OCI-LY7 (cell line): Measurements from ENCODE around the gene SHTN1. TPM values are rescaled to one million over a fixed set of nuclear protein-coding genes. Genes with fewer than 3 reads are reported as not detected.

Source experiments
- BruUV-seq: library from RNA; stranded (reverse); fragments of 400-500 nt; replicated peaks from 2 replicates; lab custom pipeline; 2021; lab: Mats Ljungman, UMichigan
- CTCF ChIA-PET: fragments of 300-600 bp; sonication (Branson Sonifier 250); formaldehyde crosslinking; loops from one replicate; lab custom pipeline; 2022; ENCODE audit warnings: antibody characterized with exemption; ENCODE audit not compliant: unreplicated experiment; lab: Charles Lee
- POLR2A ChIA-PET: fragments of 300-600 bp; sonication (Branson Sonifier 250); formaldehyde crosslinking; loops from one replicate; lab custom pipeline; 2022; ENCODE audit warnings: antibody characterized with exemption; lab: Charles Lee
- DNase-seq: peaks from one replicate; pipeline ENCODE4 v3.0.0-alpha.2; 2015; ENCODE audit warnings: low spot score
- H2AFZ ChIP-seq: fragments of 200-600 bp; sonication (generic), shearing (Covaris generic); 2 replicates; pipeline ENCODE4 v1.6.1; 2014; ENCODE audit warnings: mild to moderate bottlenecking, antibody characterized with exemption, low read length, moderate library complexity
- H3K27ac ChIP-seq: fragments of 200-600 bp; sonication (generic); 2 replicates; pipeline ENCODE4 v1.5.1; 2014; ENCODE audit warnings: mixed run types, low read depth, mild to moderate bottlenecking, moderate library complexity, low read length, inconsistent platforms; ENCODE audit not compliant: poor library complexity, severe bottlenecking
- H3K36me3 ChIP-seq: fragments of 200-600 bp; sonication (generic); 2 replicates; pipeline ENCODE4 v1.6.1; 2014; ENCODE audit warnings: mild to moderate bottlenecking, antibody characterized with exemption, low read length, moderate library complexity, mixed read lengths; ENCODE audit not compliant: insufficient read depth
- H3K4me1 ChIP-seq: fragments of 200-600 bp; sonication (generic); 2 replicates; pipeline ENCODE4 v1.5.1; 2014; ENCODE audit warnings: mild to moderate bottlenecking, low read length; ENCODE audit not compliant: insufficient read depth, poor library complexity, severe bottlenecking
- H3K4me2 ChIP-seq: fragments of 200-600 bp; sonication (generic); 2 replicates; pipeline ENCODE4 v1.6.1; 2014; ENCODE audit warnings: mild to moderate bottlenecking, low read length
- H3K4me3 ChIP-seq: fragments of 200-600 bp; sonication (generic); 2 replicates; pipeline ENCODE4 v1.5.1; 2014; ENCODE audit warnings: mild to moderate bottlenecking, low read depth, low read length; ENCODE audit not compliant: poor library complexity, severe bottlenecking
- H3K79me2 ChIP-seq: fragments of 200-600 bp; sonication (generic); 2 replicates; pipeline ENCODE4 v1.6.1; 2016; ENCODE audit warnings: low read depth, mild to moderate bottlenecking, low read length, moderate library complexity, mixed read lengths; ENCODE audit not compliant: insufficient read depth
- H3K9me2 ChIP-seq: fragments of 200-600 bp; sonication (generic); 2 replicates; pipeline ENCODE4 v1.6.1; 2016; ENCODE audit warnings: mild to moderate bottlenecking, low read length, mixed read lengths; ENCODE audit not compliant: insufficient read depth
- H3K9me3 ChIP-seq: fragments of 200-600 bp; sonication (generic); 2 replicates; pipeline ENCODE4 v1.6.1; 2014; ENCODE audit warnings: mild to moderate bottlenecking, mixed run types, low read length, mixed read lengths
- H4K20me1 ChIP-seq: fragments of 200-600 bp; sonication (generic); 2 replicates; pipeline ENCODE4 v1.6.1; 2014; ENCODE audit warnings: mild to moderate bottlenecking, antibody characterized with exemption, low read length, moderate library complexity, mixed read lengths; ENCODE audit not compliant: insufficient read depth
- EZH2phosphoT487 ChIP-seq: fragments of 200-600 bp; sonication (generic); IDR thresholded peaks from 2 replicates; pipeline ENCODE4 v1.6.1; 2018; ENCODE audit warnings: low read depth, borderline replicate concordance, mild to moderate bottlenecking, mixed run types, antibody characterized with exemption, low read length, moderate library complexity, mixed read lengths
- intact Hi-C: fragments of 100-400 bp; cut with micrococcal nuclease; formaldehyde crosslinking; loops from one replicate; pipeline ENCODE4 v1.10.0; 2022; ENCODE audit not compliant: unreplicated experiment
- total RNA-seq, 2 experiments: library from RNA; depleted of rRNA in 1 of 2; stranded (reverse); fragments of >200 nt in 1 of 2; shearing (Covaris generic) in 1 of 2; gene quantifications; 2 replicates each; pipeline ENCODE4 v1.2.3, GENCODE V29; 2014 to 2022
- TF ChIP-seq, protein P1 (sequence below): fragments of 200-600 bp; sonication (generic); conservative IDR thresholded peaks from 2 replicates; pipeline ENCODE4 v1.5.1; 2014; ENCODE audit warnings: mild to moderate bottlenecking, antibody characterized with exemption, low read length, moderate library complexity, mixed read lengths

SHTN1 gene
- total RNA-seq, 2 experiments from 2014 or later, result not detected

DNA sequence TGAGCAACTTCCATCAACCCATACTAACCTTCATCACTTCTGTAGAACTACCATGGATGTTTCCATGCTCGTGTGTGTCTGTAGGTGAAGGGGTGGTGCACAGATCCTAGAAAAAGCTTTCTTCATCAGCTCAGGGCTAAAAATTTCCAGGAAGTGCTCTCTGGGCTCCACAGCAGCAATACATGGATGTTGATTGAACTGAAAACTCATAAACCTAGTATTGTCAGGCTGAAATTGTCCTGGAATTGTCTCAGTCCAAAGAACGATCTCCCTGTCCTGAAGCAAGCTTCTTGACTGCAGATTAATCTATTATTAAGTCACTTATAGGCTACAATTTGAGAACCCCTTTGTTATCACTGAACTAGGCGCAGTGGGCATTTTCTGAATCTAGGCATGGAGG is 115.9 kb downstream of the SHTN1 start:
- Histone ChIP-seq H2AFZ (no peak overlapping the region), H3K36me3 (no peaks in the 10 kb centered on the region), H4K20me1 (no peaks in the 10 kb centered on the region), H3K79me2 (no peaks in the 10 kb centered on the region), H3K4me1 (no peaks in the 10 kb centered on the region), H3K9me3 (no peaks in the 10 kb centered on the region), H3K27ac (no peak overlapping the region), H3K4me3 (no peak overlapping the region), H3K4me2 (no peak overlapping the region), H3K9me2 (no peaks in the 10 kb centered on the region)
- ChIA-PET CTCF (no interaction called here), POLR2A (interaction anchor here (0.7 kb wide), 1 partner anchor 94 kb away, joined by 4 read pairs; no protein-coding TSS in a partner anchor)
- no peak for DNase-seq
- TF ChIP-seq, protein P1, sequence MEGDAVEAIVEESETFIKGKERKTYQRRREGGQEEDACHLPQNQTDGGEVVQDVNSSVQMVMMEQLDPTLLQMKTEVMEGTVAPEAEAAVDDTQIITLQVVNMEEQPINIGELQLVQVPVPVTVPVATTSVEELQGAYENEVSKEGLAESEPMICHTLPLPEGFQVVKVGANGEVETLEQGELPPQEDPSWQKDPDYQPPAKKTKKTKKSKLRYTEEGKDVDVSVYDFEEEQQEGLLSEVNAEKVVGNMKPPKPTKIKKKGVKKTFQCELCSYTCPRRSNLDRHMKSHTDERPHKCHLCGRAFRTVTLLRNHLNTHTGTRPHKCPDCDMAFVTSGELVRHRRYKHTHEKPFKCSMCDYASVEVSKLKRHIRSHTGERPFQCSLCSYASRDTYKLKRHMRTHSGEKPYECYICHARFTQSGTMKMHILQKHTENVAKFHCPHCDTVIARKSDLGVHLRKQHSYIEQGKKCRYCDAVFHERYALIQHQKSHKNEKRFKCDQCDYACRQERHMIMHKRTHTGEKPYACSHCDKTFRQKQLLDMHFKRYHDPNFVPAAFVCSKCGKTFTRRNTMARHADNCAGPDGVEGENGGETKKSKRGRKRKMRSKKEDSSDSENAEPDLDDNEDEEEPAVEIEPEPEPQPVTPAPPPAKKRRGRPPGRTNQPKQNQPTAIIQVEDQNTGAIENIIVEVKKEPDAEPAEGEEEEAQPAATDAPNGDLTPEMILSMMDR, result no peak
- TF ChIP-seq EZH2phosphoT487, result no peak
- no TSS peak for BruUV-seq
- intact Hi-C loops, result no loop called here

DNA sequence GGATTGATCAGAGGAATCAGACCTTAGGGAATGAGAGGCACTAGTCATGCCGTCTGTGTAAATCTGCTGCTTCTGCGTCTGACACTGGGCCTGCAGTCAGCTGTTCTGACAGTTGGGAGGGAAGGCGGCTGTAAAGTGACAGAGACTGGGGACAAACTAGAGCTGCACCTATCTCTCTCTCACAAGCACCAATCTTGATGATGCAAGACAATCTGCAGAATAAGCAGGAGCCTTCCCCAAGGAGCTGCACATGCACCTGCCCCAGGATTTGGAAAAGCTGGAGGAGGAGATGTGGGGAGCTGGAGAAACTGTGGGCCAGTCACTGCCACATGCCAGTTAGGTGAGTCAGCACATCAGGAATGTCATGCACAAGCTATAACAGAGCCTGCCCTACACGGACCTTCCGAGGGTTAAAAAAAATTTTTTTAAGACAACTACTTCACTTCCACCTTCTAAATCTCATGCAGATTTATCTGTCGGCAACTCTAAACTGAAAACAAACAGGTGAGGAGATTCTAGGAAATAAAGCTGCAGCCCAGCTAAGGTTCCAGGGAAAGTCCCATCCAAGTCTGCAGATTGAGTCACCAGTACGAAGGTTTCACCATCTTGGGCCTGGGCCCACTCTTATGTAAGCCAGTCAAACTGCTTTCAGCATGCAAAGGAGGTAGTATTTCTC is 116.5 kb downstream of the SHTN1 start:
- TF ChIP-seq, protein P1, result no peak
- TF ChIP-seq EZH2phosphoT487, result no peak
- BruUV-seq, result no TSS peak
- no peak for DNase-seq
- Histone ChIP-seq H3K79me2 (no peaks in the 10 kb centered on the region), H4K20me1 (no peaks in the 10 kb centered on the region), H3K4me1 (no peaks in the 10 kb centered on the region), H3K4me3 (no peak overlapping the region), H3K9me2 (no peaks in the 10 kb centered on the region), H3K36me3 (no peaks in the 10 kb centered on the region), H3K4me2 (no peak overlapping the region), H3K27ac (no peak overlapping the region), H3K9me3 (no peaks in the 10 kb centered on the region), H2AFZ (no peak overlapping the region)
- ChIA-PET POLR2A (interaction anchor here (0.7 kb wide), 1 partner anchor 95 kb away, joined by 4 read pairs; no protein-coding TSS in a partner anchor), CTCF (no interaction called here)
- intact Hi-C loops, result no loop called here

DNA sequence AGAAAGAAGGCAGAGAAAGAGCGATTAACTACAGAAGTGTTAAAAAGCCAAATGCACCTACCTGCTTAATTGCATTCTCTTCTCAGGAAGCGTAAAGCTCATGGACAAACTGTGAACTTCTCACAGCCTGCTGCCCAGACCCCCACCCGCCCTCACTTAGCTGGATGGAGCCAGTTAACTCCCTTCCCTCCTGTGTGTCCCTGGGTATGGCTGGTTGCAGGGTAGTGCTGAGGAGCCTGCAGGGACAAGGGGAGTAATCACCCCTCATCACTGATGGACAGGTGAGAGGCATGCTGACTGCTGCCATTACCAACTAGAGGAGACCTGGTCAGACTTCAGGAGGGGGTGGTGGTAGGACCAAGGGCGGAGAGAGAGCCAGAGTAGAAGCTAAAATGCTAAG is 118.2 kb downstream of the SHTN1 start:
- Histone ChIP-seq H4K20me1 (no peaks in the 10 kb centered on the region), H3K79me2 (no peaks in the 10 kb centered on the region), H3K4me3 (no peak overlapping the region), H3K36me3 (no peaks in the 10 kb centered on the region), H3K27ac (no peak overlapping the region), H3K9me3 (no peaks in the 10 kb centered on the region), H3K9me2 (no peaks in the 10 kb centered on the region), H3K4me2 (no peak overlapping the region), H2AFZ (no peak overlapping the region), H3K4me1 (no peaks in the 10 kb centered on the region)
- CTCF ChIA-PET, result no interaction called here
- DNase-seq, result no peak
- intact Hi-C loops, result no loop called here
- POLR2A ChIA-PET, result no interaction called here
- TF ChIP-seq EZH2phosphoT487, result no peak
- TF ChIP-seq, protein P1, result no peak
- no TSS peak for BruUV-seq
